Heart right ventricle (tissue), 16 donors: ENCODE measurements around the gene ITPRIPL1. TPM values are rescaled to one million over a fixed set of nuclear protein-coding genes. Genes with fewer than 3 reads are reported as not detected.

Source experiments
- ATAC-seq, 8 donors: fragments of 200-7000 bp; cut with Tn5 transposase; one replicate each; pipeline ENCODE4 v1.9.1; 2020; ENCODE audit warnings: mild to moderate bottlenecking in 8 of 8, moderate library complexity in 8 of 8, moderate number of reproducible peaks in 1 of 8
- DNase-seq, 2 donors: peaks; one replicate each; pipeline ENCODE4 v3.0.0-alpha.2; 2020
- H3K27ac ChIP-seq, 10 donors: fragments of 200-600 bp; sonication (generic) in 2 of 10; one replicate each; pipeline versions ENCODE4 v1.5.0 to v1.8.0; 2020 to 2022; ENCODE audit warnings: mild to moderate bottlenecking in 3 of 10
- H3K27me3 ChIP-seq, 7 donors: fragments of 200-600 bp; one replicate each; pipeline ENCODE4 v1.8.0; 2021 to 2022; ENCODE audit warnings: mild to moderate bottlenecking in 2 of 7
- H3K36me3 ChIP-seq, 9 donors: fragments of 200-600 bp; sonication (generic) in 1 of 9; one replicate each; pipeline versions ENCODE4 v1.5.0 to v1.8.0; 2020 to 2022; ENCODE audit warnings: mild to moderate bottlenecking in 2 of 9
- H3K4me1 ChIP-seq, 9 donors: fragments of 200-600 bp; sonication (generic) in 1 of 9; one replicate each; pipeline versions ENCODE4 v1.5.0 to v1.8.0; 2020 to 2022; ENCODE audit warnings: mild to moderate bottlenecking in 4 of 9
- H3K4me3 ChIP-seq, 10 donors: fragments of 200-600 bp; sonication (generic) in 2 of 10; one replicate each; pipeline versions ENCODE4 v1.5.0 to v1.8.0; 2020 to 2022; ENCODE audit warnings: mild to moderate bottlenecking in 7 of 10, moderate library complexity in 2 of 10
- H3K9me3 ChIP-seq, 11 donors: fragments of 200-600 bp in 10 of 11; sonication (generic) in 2 of 11; one replicate each; pipeline versions ENCODE4 v1.5.0 to v1.8.0; 2013 to 2022; ENCODE audit warnings: mild to moderate bottlenecking in 2 of 11, control low read depth in 1 of 11, moderate library complexity in 1 of 11
- WGBS, 2 donors: extraction: QIAGEN DNeasy Blood & Tissue Kit; methylation state at CpG; one replicate each; pipeline ENCODE4 v1.1.7; 2013; ENCODE audit warnings: inconsistent platforms in 1 of 2; 5-methylcytosine and 5-hydroxymethylcytosine counted together
- intact Hi-C, 10 donors: fragments of 100-400 bp; cut with DNase I; formaldehyde crosslinking; loops; one replicate each; pipeline versions ENCODE4 v1.11.1 to v1.14.2; 2022
- polyA plus RNA-seq, 2 donors: library from polyadenylated mRNA; stranded (reverse); fragments of 200-250 nt; gene quantifications; one replicate each; pipeline ENCODE4 v1.2.3, GENCODE V29; 2013
- total RNA-seq, 10 donors: library from RNA; stranded (reverse); fragmentation: NEBNext Ultra II Directional in 3 of 10; extraction: Animal tissue kit (Norgen Biotek cat#: 25700) in 3 of 10; gene quantifications; one replicate each; pipeline versions ENCODE4 v1.2.1 to v1.2.4, GENCODE V29; 2021 to 2023
- TF ChIP-seq, protein P1 (sequence below), 9 donors: fragments of 200-600 bp; sonication (generic) in 2 of 9; IDR thresholded peaks; one replicate each; pipeline versions ENCODE4 v1.5.0 to v1.8.0; 2021 to 2022; ENCODE audit warnings: antibody characterized with exemption in 9 of 9, mild to moderate bottlenecking in 5 of 9, moderate library complexity in 1 of 9
- donor health status: Arrhythmogenic right ventricular cardiomyopathy.
- donor health status: ischemic (EF 13 %, LVEDD 7.1; RV severe dilation, severe dysfunction).
- donor health status: healthy with polysubstance abuse.
- donor health status: DM: no; HTN: yes; CAD: no.
- donor health status: DM: no; HTN: no; CAD: no.
- donor health status: ischemic (EF 25% LVEDD 6.9; RV normal size, moderate dysfunction).
- donor health status: ischemic (EF 25% LVEDD 5.7; RV mildly dilated, moderate dysfunction).
- donor health status: healthy.
- donor health status: DM: yes; HTN: yes; CAD: no.
- donor health status: Ischemic cardiomyopathy.
- donor health status: ischemic (EF 35%, LVEDD 5.7; RV mildly dilated, moderate dysfunction).
- donor health status: nonischemic (EF 11% LVEDD 7.7; RV severe dilation, severe dysfunction).
- donor health status: DM: yes; HTN: yes; CAD: no.
- donor health status: PGD.
- donor health status: ischemic (EF 29% LVEDD 5.4; RV normal size, mild dysfunction).
- donor health status: nonischemic (EF 23%, LVEDD 6.1; RV moderate dilation, normal function).

Gene ITPRIPL1
- total and polyA plus RNA-seq, 12 donors: 0.30 to 3.4 (median 1.1) TPM

GRCh38 chr2:96354492-96354891 is 29.4 kb downstream of the ITPRIPL1 start:
- WGBS, 2 donors: 91 to 96% methylated on average over 4 of the region's 4 CpGs
- no peak for DNase-seq
- intact Hi-C loops: loop anchor here in 2 of 10 donors (5.0 to 10.0 kb wide), 2 partner anchors 52 to 90 kb away; partner anchors contain the start of genes CIAO1 (in 1 of the 2) and TMEM127 (in 1 of the 2)
- peaks cover 0 to 36% (median 18%) of the 10 kb centered on the region in 9 donors for H3K4me1 ChIP-seq
- TF ChIP-seq, protein P1, sequence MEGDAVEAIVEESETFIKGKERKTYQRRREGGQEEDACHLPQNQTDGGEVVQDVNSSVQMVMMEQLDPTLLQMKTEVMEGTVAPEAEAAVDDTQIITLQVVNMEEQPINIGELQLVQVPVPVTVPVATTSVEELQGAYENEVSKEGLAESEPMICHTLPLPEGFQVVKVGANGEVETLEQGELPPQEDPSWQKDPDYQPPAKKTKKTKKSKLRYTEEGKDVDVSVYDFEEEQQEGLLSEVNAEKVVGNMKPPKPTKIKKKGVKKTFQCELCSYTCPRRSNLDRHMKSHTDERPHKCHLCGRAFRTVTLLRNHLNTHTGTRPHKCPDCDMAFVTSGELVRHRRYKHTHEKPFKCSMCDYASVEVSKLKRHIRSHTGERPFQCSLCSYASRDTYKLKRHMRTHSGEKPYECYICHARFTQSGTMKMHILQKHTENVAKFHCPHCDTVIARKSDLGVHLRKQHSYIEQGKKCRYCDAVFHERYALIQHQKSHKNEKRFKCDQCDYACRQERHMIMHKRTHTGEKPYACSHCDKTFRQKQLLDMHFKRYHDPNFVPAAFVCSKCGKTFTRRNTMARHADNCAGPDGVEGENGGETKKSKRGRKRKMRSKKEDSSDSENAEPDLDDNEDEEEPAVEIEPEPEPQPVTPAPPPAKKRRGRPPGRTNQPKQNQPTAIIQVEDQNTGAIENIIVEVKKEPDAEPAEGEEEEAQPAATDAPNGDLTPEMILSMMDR (IDR thresholded peaks at IDR 0.05): no peak
- no peak for ATAC-seq
- no peaks in the 10 kb centered on the region for H3K9me3 ChIP-seq
- peaks cover 0 to 20% (median 0%) of the 10 kb centered on the region in 9 donors for H3K36me3 ChIP-seq
- H3K27me3 ChIP-seq: no peaks in the 10 kb centered on the region
- H3K27ac ChIP-seq: peak overlapping the region in 6 of 10 donors; percentile 62 to 89 (median 74)
- no peak overlapping the region for H3K4me3 ChIP-seq

DNA sequence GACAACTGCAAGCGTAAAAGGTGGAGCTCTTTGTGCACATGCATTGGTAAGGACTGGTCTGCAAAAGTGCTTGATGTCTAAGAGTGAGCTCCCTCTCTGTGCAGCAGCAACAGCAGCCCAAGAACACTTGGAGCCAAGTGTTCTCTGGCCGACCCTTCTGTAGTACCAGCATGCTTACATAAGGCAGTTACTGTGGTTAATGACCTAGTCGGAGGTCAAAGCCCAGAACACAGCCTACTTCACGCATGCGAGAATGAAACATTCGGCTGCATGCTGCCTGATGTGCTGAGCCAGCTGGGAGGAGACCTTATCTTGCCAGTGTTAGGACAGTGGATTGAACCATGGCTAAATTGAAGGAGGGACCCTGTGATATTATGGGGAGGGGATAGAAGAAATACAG is 31.8 kb downstream of the ITPRIPL1 start:
- DNase-seq: peak in 1 of 2 donors; percentile 34
- TF ChIP-seq, protein P1 (IDR thresholded peaks at IDR 0.05): no peak
- 37 to 64% methylated on average over 6 of the region's 6 CpGs for WGBS, 2 donors
- Histone ChIP-seq H3K27me3 (no peaks in the 10 kb centered on the region), H3K27ac (peak overlapping the region in 3 of 10 donors; percentile 5 to 26 (median 6)), H3K9me3 (no peaks in the 10 kb centered on the region), H3K36me3 (peaks cover 0 to 12% (median 0%) of the 10 kb centered on the region in 9 donors), H3K4me3 (no peak overlapping the region), H3K4me1 (peaks cover 0 to 36% (median 18%) of the 10 kb centered on the region in 9 donors)
- peak; percentile 31 to 88 (median 68) for ATAC-seq
- intact Hi-C loops: loop anchor here in 2 of 10 donors (2.0 to 10.0 kb wide), 2 partner anchors 92 to 152 kb away; partner anchors contain the start of genes CIAO1 (in 1 of the 2) and TMEM127 (in 1 of the 2)

- no peaks in the 10 kb centered on the region for H3K9me3 ChIP-seq
- 75 to 76% methylated on average over 2 of the region's 2 CpGs for WGBS, 2 donors
- ATAC-seq (peak in 2 of 8 donors; percentile 45 to 66), DNase-seq (peak in 1 of 2 donors; percentile 30)
- no peak overlapping the region for H3K27ac ChIP-seq
- peaks cover 0 to 35% (median 0%) of the 10 kb centered on the region in 9 donors for H3K36me3 ChIP-seq
- TF ChIP-seq, protein P1 (IDR thresholded peaks at IDR 0.05): peak in 7 of 9 donors; percentile 20 to 51 (median 39)
- H3K4me1 ChIP-seq: peaks cover 0 to 14% (median 3%) of the 10 kb centered on the region in 9 donors
- no peaks in the 10 kb centered on the region for H3K27me3 ChIP-seq
- intact Hi-C loops: loop anchor here in 1 of 10 donors (10.0 kb wide), 1 partner anchor 95 kb away; the partner anchor contains the start of genes CIAO1 and TMEM127
- H3K4me3 ChIP-seq: no peak overlapping the region
Measured at GRCh38 chr2:96359310-96359709, 34.2 kb downstream of the ITPRIPL1 start.

GRCh38 chr2:96359866-96360265 is 34.7 kb downstream of the ITPRIPL1 start:
- TF ChIP-seq, protein P1 (IDR thresholded peaks at IDR 0.05): no peak
- Histone ChIP-seq H3K4me3 (no peak overlapping the region), H3K36me3 (peaks cover 0 to 41% (median 0%) of the 10 kb centered on the region in 9 donors), H3K27me3 (no peaks in the 10 kb centered on the region), H3K27ac (no peak overlapping the region), H3K4me1 (peaks cover 0 to 11% (median 0%) of the 10 kb centered on the region in 9 donors), H3K9me3 (no peaks in the 10 kb centered on the region)
- DNase-seq (no peak), ATAC-seq (no peak)
- 85 to 88% methylated on average over 1 of the region's 1 CpG for WGBS, 2 donors
- intact Hi-C loops: loop anchor here in 1 of 10 donors (10.0 kb wide), 1 partner anchor 95 kb away; the partner anchor contains the start of genes CIAO1 and TMEM127
